Fibroblast of lung (primary cell): Measurements from ENCODE around the gene MAP1LC3A.

Source experiments
- CTCF ChIP-seq, 2 donors: IDR thresholded peaks in 1 of 2; conservative IDR thresholded peaks in 1 of 2; 1 replicate in 1 of 2; 2 replicates in 1 of 2; pipeline ENCODE4 v1.5.1; 2011 to 2012; ENCODE audit warnings: low read length in 2 of 2, control low read depth in 1 of 2, inconsistent platforms in 1 of 2, low read depth in 1 of 2, mild to moderate bottlenecking in 1 of 2
- EZH2 ChIP-seq: IDR thresholded peaks from 2 replicates; pipeline ENCODE4 v1.5.1; 2012; ENCODE audit warnings: low read length, control low read depth, mild to moderate bottlenecking; ENCODE audit errors: missing control alignments

DNA sequence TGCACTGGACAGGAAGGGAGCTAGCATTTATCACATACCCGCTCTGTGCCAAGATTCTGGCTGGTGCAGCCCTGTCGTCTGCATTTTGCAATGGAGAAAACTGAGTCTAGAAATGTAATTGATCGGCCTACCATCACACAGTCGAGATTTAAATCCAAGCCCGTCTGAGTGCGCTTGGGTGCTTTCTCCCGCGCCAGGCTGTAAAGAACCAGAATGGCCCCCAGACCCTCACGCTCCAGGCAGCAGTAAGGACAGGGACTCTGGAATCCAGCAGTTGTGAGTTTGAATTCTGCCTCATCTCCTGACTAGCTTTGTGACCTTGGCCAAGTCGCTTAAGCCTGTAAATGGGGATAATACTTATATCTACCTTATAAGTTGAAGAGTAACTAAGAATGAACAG lies 31.5 kb upstream of the MAP1LC3A start:
- TF ChIP-seq CTCF (conservative IDR thresholded peaks at IDR 0.05 in 1 of 2, IDR thresholded peaks at IDR 0.05 in 1 of 2; ENCODE audit: low read depth in 1 of 2, low read length in 2 of 2): no peak
- TF ChIP-seq EZH2: no peak
